ENCODE data around the gene LETM1. TPM values are rescaled to one million over a fixed set of nuclear protein-coding genes. Genes with fewer than 3 reads are reported as not detected.

The LETM1 gene
- total and polyA plus RNA-seq, 2 of the 13 experiments (the other 11 are each of a cell fraction or from before 2014, with no cell fraction given) = 9.7 to 41.6 TPM

DNA sequence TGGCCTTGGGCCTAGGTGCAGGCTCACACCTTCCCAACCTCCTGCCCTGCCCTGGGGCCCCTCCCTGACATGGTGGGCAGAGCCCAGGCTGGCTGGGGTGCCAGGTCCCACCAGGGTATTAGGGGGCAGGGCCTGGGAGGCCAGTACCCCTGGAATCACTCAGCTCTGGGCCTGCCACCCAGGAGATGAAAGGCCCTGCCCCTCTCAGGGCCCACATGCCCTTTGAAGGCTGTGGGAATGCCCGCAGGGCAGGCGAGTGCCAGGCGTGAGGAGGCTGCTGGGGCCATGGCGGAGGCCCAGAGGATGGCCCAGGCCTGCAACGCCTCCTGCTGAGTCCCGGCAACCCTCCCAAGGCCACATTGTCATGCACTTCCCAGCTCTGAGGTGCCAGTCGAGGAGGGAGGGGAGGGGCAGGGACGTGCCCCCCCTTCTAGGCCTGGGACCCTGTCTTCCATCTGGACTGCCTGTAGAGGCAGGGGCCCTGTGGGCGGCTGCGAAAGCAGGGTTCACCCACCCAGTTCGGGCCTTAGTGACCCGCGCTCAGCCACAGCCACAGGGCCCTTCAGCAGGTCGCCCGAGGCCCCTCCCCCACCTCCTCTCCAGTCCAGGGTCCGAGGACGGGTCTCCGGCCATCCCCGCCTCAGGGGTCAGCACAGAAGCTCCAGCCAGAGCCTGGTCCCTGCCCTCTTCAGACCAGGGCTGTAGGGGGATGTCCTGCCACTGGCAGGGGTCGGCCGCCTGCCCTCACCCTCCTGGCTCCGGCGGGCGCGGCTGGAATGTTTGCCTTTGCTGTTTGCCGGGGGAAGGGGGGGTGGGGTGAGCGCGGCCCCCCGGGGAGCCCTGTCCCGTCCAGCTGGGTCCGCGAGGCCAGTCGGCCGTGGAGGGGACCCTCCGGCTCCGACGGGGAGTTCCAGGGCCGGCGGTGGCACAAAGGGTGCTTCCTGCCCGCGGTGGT lies 89.6 kb downstream of the LETM1 start (continued):
- TF ChIP-seq, protein P1, sequence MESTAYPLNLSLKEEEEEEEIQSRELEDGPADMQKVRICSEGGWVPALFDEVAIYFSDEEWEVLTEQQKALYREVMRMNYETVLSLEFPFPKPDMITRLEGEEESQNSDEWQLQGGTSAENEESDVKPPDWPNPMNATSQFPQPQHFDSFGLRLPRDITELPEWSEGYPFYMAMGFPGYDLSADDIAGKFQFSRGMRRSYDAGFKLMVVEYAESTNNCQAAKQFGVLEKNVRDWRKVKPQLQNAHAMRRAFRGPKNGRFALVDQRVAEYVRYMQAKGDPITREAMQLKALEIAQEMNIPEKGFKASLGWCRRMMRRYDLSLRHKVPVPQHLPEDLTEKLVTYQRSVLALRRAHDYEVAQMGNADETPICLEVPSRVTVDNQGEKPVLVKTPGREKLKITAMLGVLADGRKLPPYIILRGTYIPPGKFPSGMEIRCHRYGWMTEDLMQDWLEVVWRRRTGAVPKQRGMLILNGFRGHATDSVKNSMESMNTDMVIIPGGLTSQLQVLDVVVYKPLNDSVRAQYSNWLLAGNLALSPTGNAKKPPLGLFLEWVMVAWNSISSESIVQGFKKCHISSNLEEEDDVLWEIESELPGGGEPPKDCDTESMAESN (CRISPR knock-in tag; conservative IDR thresholded peaks at IDR 0.05) = peak; percentile 63; the same call in 1 of the 2 replicates
- no peak for TF ChIP-seq SMYD3 (CRISPR knock-in tag; IDR thresholded peaks at IDR 0.05)
- TF ChIP-seq, protein P2, sequence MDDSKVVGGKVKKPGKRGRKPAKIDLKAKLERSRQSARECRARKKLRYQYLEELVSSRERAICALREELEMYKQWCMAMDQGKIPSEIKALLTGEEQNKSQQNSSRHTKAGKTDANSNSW (CRISPR knock-in tag; IDR thresholded peaks at IDR 0.05; ENCODE audit: borderline replicate concordance) = no peak
- no peak for TF ChIP-seq ZKSCAN1 (IDR thresholded peaks at IDR 0.05; ENCODE audit: low read length)
- TF ChIP-seq THAP11 (CRISPR knock-in tag; IDR thresholded peaks at IDR 0.05) = peak; percentile 5; the same call in 1 of the 2 replicates
- TF ChIP-seq ZNF496 (CRISPR knock-in tag; IDR thresholded peaks at IDR 0.05; ENCODE audit: insufficient replicate concordance) = no peak
- TF ChIP-seq ZNF430 (CRISPR knock-in tag; IDR thresholded peaks at IDR 0.05) = peak; percentile 60
- TF ChIP-seq GLI4 (CRISPR knock-in tag; IDR thresholded peaks at IDR 0.05; ENCODE audit: borderline replicate concordance) = no peak
- TF ChIP-seq SNAPC2 (CRISPR knock-in tag; IDR thresholded peaks at IDR 0.05) = no peak
- TF ChIP-seq, protein P3, sequence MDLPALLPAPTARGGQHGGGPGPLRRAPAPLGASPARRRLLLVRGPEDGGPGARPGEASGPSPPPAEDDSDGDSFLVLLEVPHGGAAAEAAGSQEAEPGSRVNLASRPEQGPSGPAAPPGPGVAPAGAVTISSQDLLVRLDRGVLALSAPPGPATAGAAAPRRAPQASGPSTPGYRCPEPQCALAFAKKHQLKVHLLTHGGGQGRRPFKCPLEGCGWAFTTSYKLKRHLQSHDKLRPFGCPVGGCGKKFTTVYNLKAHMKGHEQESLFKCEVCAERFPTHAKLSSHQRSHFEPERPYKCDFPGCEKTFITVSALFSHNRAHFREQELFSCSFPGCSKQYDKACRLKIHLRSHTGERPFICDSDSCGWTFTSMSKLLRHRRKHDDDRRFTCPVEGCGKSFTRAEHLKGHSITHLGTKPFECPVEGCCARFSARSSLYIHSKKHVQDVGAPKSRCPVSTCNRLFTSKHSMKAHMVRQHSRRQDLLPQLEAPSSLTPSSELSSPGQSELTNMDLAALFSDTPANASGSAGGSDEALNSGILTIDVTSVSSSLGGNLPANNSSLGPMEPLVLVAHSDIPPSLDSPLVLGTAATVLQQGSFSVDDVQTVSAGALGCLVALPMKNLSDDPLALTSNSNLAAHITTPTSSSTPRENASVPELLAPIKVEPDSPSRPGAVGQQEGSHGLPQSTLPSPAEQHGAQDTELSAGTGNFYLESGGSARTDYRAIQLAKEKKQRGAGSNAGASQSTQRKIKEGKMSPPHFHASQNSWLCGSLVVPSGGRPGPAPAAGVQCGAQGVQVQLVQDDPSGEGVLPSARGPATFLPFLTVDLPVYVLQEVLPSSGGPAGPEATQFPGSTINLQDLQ (CRISPR knock-in tag; IDR thresholded peaks at IDR 0.05) = no peak
- TF ChIP-seq, protein P4, sequence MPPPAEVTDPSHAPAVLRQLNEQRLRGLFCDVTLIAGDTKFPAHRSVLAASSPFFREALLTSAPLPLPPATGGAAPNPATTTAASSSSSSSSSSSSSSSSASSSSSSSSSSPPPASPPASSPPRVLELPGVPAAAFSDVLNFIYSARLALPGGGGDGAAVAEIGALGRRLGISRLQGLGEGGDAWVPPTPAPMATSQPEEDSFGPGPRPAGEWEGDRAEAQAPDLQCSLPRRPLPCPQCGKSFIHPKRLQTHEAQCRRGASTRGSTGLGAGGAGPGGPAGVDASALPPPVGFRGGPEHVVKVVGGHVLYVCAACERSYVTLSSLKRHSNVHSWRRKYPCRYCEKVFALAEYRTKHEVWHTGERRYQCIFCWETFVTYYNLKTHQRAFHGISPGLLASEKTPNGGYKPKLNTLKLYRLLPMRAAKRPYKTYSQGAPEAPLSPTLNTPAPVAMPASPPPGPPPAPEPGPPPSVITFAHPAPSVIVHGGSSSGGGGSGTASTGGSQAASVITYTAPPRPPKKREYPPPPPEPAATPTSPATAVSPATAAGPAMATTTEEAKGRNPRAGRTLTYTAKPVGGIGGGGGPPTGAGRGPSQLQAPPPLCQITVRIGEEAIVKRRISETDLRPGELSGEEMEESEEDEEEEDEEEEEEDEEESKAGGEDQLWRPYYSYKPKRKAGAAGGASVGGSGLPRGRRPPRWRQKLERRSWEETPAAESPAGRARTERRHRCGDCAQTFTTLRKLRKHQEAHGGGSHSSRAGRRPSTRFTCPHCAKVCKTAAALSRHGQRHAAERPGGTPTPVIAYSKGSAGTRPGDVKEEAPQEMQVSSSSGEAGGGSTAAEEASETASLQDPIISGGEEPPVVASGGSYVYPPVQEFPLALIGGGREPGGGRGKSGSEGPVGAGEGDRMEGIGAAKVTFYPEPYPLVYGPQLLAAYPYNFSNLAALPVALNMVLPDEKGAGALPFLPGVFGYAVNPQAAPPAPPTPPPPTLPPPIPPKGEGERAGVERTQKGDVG (CRISPR knock-in tag; IDR thresholded peaks at IDR 0.05; ENCODE audit: borderline replicate concordance) = no peak; the same call in 1 of the 2 replicates
- TF ChIP-seq ZNF720 (CRISPR knock-in tag; IDR thresholded peaks at IDR 0.05) = 0 out of 2 replicates have a peak, but pooled peaks have one; percentile 30
- peak; percentile 66; the same call in 1 of the 2 replicates for TF ChIP-seq ZSCAN21 (CRISPR knock-in tag; IDR thresholded peaks at IDR 0.05; ENCODE audit: borderline replicate concordance)
- no peak for TF ChIP-seq NFATC3 (CRISPR knock-in tag; IDR thresholded peaks at IDR 0.05)
- no peak; the same call in 1 of the 2 replicates for TF ChIP-seq POGZ (CRISPR knock-in tag; IDR thresholded peaks at IDR 0.05)
- TF ChIP-seq EP300 (IDR thresholded peaks at IDR 0.05; ENCODE audit: low read depth in 2 of 2, low read length in 2 of 2) = peak in 1 of 2 experiments; percentile 56; a peak in 1 of 4 replicates
- peak; percentile 41; the same call in 1 of the 2 replicates for TF ChIP-seq EP300 (CRISPR knock-in tag; IDR thresholded peaks at IDR 0.05; ENCODE audit: borderline replicate concordance)
- no peak for TF ChIP-seq MBD4 (IDR thresholded peaks at IDR 0.05; ENCODE audit: borderline replicate concordance, low read length)
- TF ChIP-seq, protein P5, sequence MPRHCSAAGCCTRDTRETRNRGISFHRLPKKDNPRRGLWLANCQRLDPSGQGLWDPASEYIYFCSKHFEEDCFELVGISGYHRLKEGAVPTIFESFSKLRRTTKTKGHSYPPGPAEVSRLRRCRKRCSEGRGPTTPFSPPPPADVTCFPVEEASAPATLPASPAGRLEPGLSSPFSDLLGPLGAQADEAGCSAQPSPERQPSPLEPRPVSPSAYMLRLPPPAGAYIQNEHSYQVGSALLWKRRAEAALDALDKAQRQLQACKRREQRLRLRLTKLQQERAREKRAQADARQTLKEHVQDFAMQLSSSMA (CRISPR knock-in tag; IDR thresholded peaks at IDR 0.05) = no peak
